Epithelial cell of proximal tubule (primary cell): ENCODE measurements around the gene LDLRAD4. TPM values are rescaled to one million over a fixed set of nuclear protein-coding genes. Genes with fewer than 3 reads are reported as not detected.

Experiments
- DNase-seq: peaks from one replicate; pipeline ENCODE4 v3.0.0-alpha.2; 2011; ENCODE audit warnings: low read depth
- H3K4me3 ChIP-seq: 2 replicates; pipeline ENCODE4 v1.5.1; 2011; ENCODE audit warnings: low read depth, mild to moderate bottlenecking, low read length
- total RNA-seq: library from RNA; depleted of rRNA; stranded (reverse); fragments of >200 nt; gene quantifications from 2 replicates; pipeline ENCODE4 v1.2.3, GENCODE V29; 2015
- TF ChIP-seq, protein P1 (sequence below): conservative IDR thresholded peaks from 2 replicates; pipeline ENCODE4 v1.5.1; 2012; ENCODE audit warnings: low read depth, mild to moderate bottlenecking, low read length

The LDLRAD4 gene
- total RNA-seq, 1 donor from 2014 or later: under 0.01 TPM

DNA sequence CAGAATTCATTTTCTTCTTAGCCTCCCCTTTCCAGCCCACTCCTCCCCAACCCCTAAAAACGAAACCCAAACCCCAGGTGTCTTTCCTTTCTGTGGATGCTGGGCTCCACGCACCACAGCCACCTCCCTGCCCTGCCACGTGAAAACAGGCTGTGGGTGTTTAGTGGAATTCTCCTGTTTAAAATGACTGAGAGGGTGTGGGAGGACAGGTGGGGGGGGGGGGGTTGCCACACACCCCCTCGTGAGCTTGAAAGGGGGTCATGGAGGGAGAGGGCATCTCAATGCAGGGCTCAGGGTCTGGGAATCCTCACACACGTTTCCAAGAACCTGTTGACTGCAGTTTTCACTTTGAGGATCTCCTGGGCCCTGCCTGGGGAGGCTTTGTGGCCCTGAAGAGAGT is 397.5 kb downstream of the LDLRAD4 start:
- H3K4me3 ChIP-seq: no peak overlapping the region
- TF ChIP-seq, protein P1, sequence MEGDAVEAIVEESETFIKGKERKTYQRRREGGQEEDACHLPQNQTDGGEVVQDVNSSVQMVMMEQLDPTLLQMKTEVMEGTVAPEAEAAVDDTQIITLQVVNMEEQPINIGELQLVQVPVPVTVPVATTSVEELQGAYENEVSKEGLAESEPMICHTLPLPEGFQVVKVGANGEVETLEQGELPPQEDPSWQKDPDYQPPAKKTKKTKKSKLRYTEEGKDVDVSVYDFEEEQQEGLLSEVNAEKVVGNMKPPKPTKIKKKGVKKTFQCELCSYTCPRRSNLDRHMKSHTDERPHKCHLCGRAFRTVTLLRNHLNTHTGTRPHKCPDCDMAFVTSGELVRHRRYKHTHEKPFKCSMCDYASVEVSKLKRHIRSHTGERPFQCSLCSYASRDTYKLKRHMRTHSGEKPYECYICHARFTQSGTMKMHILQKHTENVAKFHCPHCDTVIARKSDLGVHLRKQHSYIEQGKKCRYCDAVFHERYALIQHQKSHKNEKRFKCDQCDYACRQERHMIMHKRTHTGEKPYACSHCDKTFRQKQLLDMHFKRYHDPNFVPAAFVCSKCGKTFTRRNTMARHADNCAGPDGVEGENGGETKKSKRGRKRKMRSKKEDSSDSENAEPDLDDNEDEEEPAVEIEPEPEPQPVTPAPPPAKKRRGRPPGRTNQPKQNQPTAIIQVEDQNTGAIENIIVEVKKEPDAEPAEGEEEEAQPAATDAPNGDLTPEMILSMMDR: no peak
- DNase-seq: no peak

GRCh38 chr18:13616525-13617035 is 398.0 kb downstream of the LDLRAD4 start:
- H3K4me3 ChIP-seq: no peak overlapping the region
- TF ChIP-seq, protein P1: no peak
- no peak for DNase-seq

DNA sequence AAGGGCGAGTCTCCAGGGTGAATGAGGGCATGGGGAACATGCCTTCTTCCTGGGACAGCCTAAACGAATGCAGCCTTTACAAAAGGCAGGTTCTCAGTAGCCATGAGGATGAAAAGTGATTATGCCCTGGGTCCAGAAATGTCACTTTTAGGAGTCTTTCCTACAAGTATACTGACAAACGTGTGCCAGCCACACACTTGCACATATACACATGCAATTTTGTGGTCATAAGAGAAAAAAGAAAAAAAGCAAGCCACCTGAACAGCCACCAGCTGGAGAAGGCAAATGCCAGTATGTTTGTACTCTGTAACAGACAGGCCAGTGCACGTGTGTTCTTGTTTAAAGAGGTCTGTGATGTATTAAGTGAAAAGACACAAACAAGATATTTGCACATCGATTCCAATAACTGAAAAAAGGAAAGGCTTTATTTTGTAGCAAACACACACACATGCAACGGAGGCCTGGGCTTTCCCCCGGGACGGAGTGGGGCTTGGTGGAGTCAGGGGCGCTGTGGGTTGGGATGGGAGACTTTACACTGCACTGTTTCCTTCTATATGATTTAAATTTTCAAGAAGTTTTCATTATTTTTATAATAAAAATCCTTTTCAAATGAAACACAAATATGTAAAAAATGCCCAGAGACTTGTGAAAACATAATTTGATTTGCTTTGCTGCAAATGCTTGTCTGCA is 399.4 kb downstream of the LDLRAD4 start:
- DNase-seq: no peak
- TF ChIP-seq, protein P1: no peak
- H3K4me3 ChIP-seq: no peak overlapping the region

GRCh38 chr18:13618760-13619438 is 400.3 kb downstream of the LDLRAD4 start:
- no peak overlapping the region for H3K4me3 ChIP-seq
- TF ChIP-seq, protein P1: no peak
- DNase-seq: no peak

DNA sequence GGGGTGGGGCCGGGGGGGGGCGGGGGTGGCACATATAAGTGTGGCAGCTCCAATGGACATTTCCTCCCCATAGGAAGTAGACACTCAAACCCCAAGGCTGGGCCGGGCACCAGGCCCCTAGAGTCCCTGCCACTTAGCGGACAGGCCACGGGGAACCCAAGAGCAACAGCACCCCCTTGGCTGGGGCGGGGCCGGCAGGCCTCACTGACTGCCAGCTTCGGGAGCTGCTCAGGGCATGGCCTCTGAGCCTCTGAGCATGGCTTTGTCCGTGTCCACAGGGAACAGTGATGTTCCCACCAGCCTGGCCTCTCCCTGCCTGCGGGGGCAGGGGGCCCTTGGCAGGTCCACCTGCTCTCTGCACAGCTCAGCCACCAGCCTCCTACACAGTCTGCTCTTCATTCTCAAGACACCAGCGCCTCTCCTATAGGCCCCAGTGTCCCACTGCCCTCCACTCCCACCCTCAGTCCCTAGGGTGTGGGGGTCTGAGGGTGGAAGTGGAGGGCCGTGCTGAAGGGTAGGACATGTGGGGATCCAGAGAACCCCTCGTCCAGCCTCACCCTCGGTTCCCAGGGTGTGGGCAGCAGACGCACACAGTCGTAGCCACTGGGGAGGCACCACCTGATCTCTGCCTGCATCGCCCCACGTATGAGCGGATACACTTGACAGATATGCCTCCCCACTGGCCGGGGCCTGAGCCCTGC is 401.1 kb downstream of the LDLRAD4 start:
- TF ChIP-seq, protein P1: no peak

GRCh38 chr18:13620206-13620672 is 401.7 kb downstream of the LDLRAD4 start:
- TF ChIP-seq, protein P1: no peak
- no peak overlapping the region for H3K4me3 ChIP-seq
- no peak for DNase-seq

More for the DNA sequence above, 401.1 kb downstream of the LDLRAD4 start:
- no peak for DNase-seq
- H3K4me3 ChIP-seq: no peak overlapping the region
